Fibroblast of skin of right quadriceps (primary cell): ENCODE data around the gene NPHP4.

ENCODE experiments used
- DNase-seq: peaks from one replicate; pipeline ENCODE4 v3.0.0-alpha.2; 2013

The NPHP4 gene

DNA sequence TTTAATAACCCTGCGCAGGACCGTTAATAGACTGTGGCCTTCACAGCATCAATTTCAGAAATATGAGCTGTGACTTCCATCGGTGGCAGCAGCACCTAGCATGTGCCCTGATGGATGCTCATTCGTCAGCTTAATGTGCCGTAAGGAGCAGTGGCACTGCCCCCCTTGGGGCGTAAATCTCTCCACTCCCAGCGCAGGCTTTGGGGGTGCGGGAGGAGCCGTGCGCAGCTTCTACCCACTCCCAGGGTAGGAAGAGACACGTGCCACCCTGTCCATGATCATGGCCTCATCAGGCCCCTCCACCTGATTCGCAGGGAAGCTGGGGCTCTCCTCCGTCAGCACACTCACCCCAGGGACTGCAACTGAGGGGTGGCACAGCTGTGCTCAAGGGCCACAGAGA lies 149.5 kb downstream of the NPHP4 start:
- no peak for DNase-seq

DNA sequence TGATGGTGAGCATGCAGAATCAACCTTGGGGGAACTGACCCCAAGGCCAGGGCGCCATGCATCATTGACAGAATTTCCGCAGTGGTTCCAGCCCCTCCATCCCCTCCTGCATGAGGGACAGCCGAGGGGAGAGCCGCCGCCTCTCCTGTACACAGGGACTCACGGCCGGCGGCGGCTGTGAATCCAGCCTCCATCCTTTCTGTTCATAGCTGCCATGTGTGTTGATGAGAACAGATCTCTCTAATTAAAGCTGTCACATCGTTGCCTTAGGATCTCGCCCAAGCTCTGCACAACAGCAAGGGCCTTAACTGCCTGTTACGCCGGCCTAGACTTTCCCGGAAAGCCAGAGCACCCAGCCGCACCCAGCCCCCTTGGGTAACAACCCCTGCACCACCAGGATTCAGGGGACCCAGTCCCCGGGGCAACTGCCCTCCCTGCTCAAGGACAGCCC lies 151.6 kb downstream of the NPHP4 start:
- DNase-seq: no peak

DNA sequence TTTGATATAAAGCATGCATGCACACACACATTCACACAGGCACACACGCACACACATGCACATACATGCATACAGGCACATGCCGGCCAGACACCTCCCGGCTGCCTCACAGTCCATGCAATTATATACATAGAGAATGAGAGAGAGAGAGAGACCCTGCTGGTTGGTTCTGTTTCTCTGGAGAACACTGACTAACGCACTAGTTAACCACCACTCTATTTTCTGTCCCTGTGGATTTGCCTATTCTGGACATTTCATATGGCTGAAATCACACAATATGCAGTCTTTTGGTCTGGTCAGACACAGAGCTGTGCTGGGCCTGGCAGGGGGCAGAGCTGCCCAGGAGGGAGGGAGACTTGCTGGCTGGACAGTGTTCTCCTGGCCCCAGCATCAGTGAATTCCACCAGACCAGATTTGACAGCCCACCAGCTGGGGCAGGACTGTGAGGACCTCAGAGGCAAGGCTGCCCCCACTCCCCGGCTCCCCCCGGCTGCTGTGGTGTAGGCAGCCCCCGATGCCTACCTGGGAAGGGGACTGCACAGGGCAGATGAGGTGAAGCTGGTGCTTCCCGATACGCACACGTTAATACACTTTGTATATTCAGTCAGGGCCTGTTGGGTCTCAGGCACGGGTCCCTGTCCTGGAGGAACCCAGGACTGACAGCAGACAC lies 152.2 kb downstream of the NPHP4 start:
- no peak for DNase-seq

DNA sequence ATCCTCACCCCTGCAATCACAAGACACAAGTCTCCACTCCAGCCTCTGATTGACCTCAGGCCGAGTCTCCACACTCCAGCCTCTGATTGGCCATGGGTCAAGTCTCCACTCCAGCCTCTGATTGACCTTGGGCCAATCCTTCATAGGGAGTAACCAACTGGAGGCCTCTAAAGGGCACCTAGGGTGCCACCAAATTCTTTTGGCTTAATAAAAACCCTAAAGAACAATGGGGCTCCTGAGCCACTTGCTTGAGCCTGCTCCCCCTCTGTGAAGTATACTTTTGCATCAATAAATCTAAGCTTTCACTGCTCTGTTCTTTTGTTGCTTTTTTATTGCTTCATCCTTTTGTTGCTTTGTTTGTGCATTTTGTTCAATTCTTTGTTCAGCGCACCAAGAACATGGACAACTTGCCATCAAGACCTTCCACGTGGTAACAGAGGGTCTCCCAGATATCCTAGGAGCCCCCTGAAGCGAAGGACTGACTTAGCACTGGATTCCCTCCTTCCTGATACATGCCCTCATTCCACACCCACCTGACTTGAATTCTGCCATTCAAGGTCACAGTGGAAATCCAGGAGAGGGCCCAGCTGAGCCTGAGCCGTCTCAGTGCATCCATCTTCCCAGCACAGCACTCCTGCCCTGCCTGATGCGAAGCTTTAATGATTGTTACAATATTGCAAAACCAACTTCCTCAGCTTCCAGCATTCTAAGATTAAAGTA lies 152.9 kb downstream of the NPHP4 start:
- no peak for DNase-seq

DNA sequence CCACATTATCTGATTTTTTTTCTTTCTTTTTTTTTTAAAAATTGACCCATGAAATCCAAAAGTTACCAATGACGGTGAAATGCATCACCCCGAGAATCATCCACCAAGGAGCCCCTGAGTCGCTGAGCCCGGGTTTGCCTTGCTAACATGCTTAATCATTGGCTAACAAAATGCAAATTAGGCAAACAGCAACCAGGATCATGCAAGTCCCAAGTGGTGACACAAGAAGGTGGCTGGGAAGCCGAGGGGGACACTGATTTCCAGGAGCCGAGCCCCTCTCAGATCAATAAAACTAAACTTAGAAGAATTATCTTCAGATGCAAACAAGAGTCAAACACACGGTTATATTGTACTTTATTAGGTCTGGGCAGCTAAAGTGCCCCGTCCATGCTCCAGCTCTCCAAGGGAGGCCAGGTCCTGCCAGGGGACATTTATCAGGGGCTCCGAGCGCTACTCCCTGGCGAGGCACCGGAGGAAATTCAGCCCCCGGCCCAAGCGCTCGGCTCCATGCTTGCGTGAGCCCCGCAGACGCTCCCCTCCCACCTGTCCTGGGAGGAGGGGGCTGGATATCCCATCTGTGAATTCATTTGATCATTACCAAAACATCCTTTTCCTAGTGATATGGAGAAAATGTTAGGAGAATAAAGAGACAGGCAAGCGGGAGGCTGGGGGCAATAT lies 154.1 kb downstream of the NPHP4 start:
- no peak for DNase-seq

DNA sequence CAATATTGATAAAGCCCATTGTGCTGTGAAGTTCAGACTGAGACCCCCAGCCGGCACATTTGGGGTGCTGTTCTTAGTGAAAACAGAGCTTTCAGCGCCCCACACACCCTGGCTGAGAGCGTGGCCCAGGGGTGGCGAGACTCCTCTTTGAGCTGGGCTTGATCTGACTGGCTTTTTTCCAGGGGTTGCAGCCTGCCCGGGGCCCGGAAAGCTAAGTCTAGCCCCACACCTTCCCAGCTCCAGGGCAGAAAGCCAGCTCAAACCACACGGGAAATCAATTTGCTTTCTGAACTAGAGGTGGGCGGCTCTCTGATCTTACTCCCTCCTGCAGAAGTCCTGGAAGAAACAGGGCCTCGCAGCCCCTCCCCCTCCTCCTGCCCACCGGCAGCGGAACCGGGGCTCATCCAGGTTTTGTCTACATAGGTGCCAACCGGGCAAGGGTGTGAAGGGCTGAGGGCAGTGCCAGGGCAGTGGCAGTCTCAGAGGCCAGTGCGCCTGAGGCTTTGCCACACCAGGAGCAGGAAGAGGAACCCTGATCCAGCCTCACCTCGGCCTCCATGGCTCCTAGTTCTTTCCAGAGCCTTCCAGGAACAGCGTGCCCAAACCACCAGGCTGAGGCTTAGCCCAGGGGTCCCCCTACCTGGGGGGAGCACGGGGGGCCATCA lies 155.3 kb downstream of the NPHP4 start:
- DNase-seq: no peak

DNA sequence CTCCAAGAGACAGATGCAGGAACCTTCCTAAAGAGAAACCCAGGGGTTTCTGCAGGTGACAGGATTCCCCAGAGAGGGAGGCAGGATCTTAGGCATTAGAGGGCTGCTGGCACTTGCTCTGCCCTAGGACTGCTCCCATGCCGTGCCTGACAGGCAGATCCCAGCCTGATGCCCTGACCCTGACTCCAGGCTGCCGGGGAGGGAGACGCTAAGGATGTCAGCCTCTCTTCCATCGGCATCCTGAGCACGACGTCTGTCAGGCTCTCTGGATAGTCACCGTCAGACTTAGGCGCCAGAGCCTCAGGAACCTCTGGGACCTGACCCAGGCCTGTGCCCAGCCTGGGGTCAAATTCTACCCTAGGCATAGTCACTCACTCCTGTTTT lies 157.1 kb downstream of the NPHP4 start:
- no peak for DNase-seq

DNA sequence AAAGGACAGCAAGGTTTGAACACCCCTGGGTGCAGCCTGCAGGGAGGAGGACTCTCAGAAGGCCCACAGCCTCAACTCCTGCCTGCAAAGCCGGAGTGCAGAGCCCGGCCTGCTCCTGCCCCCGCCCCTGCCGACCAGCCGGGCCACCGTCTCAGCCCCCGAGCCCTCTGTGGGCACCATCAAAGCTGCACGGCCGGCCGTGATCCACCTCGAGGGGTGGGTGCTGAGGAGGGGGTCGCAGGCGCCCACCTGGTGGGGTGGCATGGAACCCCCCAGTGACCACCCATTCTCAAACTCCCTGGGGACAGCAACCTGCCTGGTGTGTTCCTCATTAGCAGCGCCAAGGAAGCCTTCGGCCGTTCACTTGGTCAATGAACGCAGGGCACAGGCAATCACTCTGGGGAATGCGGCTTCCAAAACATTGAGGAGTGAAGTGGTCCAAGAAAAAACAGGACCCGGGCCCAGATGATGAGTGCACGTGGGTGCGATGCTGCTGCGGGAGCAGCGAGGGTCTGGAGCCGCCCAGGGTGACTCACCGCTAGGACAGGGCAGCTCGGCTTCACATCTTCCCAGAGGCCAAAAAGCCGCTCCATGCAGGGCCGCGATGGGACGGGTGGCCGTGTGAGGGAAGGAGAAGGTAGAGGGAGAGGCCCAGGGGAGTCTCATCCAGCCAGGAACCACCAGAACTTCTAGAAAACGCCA lies 157.6 kb downstream of the NPHP4 start:
- DNase-seq: no peak

DNA sequence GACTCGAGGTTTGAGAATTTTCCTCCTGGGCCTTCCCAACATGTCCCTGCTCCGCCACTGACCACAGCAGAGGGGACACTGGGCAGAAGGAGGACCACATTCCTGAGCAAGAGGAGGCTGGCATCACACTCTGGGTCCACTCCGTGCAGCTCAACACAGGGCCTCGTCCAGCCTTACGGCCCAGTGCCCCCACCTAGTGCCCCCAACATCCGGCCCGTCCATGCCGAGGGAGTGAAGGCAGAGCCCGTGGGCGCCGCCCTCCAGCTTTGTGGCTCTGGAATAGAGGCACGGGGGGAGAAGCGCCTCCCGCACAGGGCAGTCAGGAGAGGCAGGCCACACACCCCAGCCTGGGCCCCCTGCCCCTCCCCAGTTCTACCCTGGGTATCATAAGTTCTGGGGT lies 158.3 kb downstream of the NPHP4 start:
- no peak for DNase-seq

DNA sequence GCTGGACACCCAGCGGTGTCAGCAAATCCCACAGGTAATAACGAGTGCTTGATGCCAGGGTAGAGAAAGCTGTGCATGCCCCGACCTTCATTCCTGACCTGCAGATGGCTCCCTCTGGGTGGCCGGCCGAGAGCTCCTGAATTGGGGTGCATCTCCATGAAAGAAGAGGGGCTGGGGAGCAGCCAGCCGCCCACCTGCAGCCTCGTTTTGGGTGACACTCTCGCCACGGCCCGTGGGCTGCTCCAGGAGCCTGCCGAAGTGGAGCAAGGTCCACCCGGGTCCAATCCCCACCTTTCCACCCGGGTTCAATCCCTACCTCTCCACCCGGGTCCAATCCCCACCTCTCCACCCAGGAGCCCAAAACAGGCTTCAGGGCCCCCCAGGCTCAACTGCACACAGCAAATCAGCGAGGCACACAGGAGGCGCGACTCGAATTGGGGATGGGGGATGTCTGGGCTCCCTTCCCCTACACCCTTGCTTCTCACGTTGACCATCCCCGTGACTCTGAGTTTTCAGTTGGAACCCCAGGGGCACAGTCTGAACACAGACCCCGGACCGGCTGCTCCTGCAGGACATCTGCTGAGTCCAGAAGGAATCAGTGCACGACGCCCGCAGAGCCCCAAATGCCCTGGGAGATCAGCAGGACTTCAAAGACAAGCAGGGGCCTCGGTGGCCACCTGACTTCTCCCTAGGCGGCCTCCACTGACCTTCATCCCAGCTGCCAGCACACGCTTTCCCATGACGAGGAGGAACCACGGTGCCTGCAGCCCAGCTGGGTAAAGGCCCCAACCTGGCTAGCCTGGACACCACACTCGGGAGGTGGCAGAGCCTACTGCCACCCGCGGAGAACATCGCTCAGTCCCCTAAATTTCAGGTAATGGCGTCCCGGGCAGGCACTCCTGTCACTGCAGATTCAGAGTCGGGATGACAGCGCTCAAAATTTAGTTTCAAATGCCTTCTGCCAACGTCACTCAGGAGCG lies 159.0 kb downstream of the NPHP4 start:
- no peak for DNase-seq

DNA sequence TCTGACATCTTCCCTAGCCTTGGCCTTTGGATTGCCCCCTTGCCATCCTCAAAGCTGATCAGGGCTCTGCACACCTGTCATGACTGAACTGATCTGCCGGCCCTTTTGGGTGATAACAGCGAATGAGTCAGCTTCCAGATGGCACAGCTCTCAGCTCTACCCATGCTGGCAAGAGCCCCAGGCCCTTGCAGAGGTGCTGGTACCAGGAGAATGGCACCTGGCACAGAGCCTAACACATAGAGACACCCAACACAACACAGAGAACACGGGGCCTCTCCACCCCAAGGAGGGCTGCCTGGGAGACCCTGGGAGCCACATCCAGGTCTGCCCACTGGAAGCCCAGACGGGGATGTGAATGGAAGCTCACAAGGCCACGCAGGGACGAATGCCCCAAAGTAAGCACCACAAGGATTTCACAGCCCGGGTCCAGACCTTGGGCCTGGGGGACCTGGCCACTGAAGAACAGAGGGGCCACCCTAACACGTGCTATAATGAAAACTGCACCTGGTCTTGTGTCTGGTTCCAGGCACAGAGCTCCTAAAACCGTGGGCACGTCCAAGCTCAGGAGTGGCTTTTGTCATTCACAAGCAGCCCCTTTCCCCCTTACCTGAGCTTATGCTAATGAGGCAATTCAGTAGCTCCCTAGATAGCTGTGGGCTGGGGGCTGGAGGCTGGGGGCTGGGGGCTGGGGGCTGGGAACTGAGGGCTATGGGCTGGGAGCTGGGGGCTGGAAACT lies 160.5 kb downstream of the NPHP4 start:
- no peak for DNase-seq

DNA sequence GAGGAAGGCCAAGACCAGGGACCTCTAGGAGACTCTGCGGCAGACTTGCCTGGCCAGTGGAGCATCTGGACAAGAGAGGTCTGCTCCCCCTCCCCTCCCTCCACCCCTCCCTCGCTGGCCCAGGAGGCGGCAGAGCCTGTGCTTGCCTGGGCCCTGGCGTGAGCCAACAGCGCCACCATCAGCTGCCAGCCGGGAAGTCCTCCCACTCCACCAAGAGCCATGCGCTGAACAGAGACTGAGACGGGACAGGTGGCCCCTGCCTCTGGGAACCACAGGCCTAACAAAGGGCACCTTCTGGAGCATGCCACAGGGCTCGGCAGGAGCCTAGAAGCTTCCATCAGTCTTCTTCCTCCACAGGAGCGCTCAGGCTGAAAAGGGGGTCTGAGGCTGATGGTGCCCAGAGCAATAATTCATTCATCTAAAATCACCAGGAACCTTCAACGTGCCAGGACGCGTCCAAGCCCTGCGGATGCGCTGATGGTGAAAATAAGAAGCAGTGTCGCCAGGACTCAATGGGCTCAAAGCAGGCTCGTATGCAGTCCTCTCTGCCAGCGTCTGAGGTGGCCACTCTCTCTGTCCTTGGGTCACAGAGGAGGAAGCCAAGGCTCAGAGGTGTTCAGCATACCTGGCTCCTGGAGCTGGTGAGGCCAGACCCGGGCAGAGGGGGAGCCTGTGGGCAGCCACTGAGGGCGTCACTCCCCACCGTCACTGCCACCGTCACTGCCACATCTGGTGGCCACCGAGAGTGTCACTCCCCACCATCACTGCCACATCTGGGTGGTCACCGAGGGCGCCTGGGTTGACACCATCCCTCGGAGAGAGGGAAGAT lies 161.2 kb downstream of the NPHP4 start:
- DNase-seq: no peak

DNA sequence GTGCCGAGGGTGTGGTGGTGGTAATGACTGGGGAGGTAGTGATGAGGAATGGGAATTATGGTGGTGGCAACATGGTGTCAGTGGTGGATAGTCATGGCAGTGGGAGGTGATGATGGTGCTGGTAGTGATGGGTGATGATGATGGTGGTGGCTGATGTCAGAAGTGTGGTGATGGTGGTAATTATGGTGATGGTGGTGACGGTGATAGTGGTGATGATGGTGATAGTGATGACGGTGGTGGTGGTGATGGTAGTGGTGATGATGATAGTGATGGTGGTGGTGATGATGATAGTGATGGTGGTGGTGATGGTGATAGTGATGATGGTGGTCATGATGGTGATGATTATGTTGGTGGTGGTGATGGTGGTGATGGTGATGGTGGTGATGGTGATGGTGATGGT lies 162.8 kb downstream of the NPHP4 start:
- no peak for DNase-seq

DNA sequence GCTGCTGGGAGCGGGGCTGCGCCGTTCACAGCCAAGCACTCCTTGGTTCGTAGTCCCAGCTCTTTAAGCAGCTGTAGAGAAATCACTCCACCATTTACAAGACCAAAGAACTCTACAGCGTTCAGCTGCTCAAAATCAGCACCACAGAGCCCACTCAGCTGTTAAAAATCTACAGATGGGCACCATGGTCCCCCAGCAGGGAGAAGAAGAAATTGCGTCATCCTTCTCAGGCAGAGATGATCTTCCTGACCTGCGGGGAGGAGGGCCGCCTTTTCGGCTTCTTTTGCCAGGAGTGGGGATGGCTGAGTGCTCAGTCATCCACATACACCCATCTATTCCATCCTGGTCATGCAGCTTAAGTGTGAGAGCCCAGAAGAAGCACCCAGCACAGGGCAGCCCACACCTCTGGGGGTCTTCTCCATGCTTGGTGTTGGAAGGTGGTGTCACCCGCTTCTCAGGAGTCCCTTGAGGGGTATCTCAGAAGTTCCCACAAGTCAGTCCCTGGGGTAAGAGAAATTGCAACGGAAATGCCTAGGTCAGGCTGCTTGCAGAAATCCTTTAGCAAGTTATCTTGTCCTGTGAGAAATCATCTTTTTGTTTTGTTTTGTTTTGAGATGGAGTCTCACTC lies 163.8 kb downstream of the NPHP4 start:
- DNase-seq: no peak

DNA sequence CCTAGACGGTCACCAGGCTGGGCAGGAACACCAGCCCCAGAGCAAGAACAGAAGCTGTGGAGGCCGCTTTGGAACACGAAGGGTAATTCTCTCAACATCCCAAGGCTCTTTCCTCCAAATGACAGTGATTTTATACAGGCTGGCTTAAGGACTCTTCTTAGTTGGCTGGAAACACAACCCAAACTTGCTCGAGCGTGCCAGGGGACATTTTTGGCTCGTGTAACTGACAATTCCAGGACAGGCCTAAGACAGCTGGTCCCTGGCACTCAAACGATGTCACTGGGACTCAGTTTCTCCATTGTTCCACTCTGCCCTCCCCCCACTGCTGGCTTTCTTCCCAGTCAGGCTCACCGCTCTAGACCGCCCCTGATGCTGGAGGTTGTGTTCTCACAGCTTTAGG lies 164.7 kb downstream of the NPHP4 start:
- no peak for DNase-seq

DNA sequence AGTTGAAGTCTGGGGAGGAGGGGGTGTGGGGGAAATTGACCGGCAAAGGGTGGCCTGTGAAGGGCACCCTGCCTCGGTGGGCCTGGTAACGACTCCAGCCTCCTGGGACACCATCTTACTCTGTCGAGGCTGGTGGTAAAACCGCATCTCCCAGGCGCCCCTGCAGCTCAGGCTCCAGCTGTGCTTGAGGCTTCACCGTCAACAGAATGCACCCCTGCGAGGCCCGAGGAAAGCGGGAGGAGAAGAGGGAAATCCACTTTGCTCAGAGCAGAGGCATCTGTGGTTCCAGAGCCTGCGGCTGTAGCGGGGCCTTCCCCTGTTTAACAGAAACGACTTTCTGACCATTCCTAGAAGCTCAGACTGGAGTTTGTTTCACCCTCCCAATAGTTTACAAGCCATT lies 165.6 kb downstream of the NPHP4 start:
- no peak for DNase-seq

DNA sequence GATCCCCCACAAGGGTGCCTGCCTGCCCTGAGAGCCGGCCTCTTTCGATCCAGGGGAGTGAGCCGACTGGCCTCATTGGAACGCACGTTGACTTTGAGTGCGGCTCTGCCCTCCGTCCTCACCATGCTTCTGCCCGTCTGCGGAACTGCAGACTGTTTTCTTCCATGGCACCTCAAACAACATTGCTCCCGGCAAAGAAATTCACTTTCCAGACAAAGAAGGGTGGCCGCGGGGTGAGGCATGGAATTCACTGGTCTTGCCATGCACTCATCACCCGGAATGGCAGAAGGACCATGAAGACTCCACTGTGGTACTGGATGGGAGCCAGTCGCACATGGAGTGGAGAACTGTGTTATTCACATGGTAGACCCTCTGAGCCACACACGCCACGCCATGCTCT lies 169.5 kb downstream of the NPHP4 start:
- DNase-seq: no peak

DNA sequence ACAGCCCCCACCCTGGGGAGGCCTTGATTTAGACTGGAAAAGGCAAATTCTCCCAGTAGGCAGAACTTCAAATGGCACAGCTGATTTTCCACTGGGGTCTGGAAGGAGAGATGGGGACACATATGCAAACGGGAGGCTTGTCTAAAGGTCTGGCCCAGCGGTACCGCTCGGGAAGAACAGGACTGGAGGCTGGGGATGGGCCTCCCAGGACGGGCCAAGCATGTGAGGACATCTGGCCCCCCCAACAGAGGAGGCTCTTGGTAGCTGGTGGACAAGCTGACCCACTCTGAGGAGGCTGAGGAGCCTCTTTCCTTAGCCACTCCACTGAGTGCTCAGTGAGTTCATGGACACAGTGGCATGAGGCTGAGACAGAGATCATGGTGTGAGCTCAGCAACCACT lies 170.0 kb downstream of the NPHP4 start:
- DNase-seq: no peak

DNA sequence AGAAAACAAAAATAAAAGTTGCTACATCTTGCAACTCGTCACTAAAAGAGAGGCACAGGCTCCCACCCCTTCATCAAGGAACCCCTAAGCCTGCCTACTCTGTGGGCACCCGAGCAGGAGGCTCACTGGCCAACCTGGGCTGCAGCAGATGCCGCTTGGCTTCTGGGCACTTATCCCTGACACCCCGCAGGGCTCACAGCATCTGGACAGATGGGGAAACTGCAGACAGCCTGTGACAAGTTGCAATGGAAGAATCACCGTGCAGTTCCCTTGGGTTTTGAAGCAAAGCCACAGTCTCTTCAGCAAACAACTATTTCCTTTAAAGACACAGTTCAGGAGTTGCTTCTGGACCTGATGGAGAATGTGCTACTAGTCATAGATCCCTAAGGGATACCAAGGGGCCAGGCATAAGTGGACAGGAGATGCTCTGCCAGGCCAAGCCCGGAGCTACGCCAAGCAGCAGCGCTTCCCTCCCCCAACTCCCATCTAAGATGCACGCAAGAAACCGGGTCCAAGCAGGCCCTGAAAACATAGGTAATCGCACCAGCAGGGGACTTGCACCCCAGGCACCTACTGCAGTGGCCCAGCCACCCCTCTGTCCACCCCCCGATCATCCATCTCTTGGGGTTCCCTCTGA lies 170.6 kb downstream of the NPHP4 start:
- no peak for DNase-seq
